IMR-90 (cell line): ENCODE results near the gene LSMEM2. TPM values are rescaled to one million over a fixed set of nuclear protein-coding genes. Genes with fewer than 3 reads are reported as not detected.

Experiments
- ATAC-seq: fragments of 200-7000 bp; cut with Tn5 transposase; 2 replicates; pipeline ENCODE4 v1.9.1; 2020; ENCODE audit warnings: low read depth, mild to moderate bottlenecking, moderate library complexity
- BruUV-seq: library from RNA; stranded (reverse); fragments of 400-500 nt; replicated peaks from 2 replicates; lab custom pipeline; 2021; lab: Mats Ljungman, UMichigan
- CTCF ChIA-PET: fragments of 300-600 bp; formaldehyde crosslinking; extraction: SDS; loops from one replicate; lab custom pipeline; 2021; ENCODE audit warnings: antibody characterized with exemption; lab: Yijun Ruan, JAX
- POLR2A ChIA-PET: fragments of 300-600 bp; sonication (Branson Sonifier 250); formaldehyde crosslinking; loops from one replicate; lab custom pipeline; 2022; ENCODE audit warnings: antibody characterized with exemption; ENCODE audit not compliant: unreplicated experiment; lab: Charles Lee
- DNase-seq: peaks from one replicate; pipeline ENCODE4 v3.0.0; 2013
- H2AFZ ChIP-seq: replicated peaks from 2 replicates; pipeline ENCODE3; 2013; ENCODE audit warnings: low read length, mild to moderate bottlenecking; ENCODE audit not compliant: poor library complexity
- H2AK5ac ChIP-seq: 2 replicates; pipeline ENCODE4 v1.6.1; 2013; ENCODE audit warnings: low read depth, low read length, inconsistent platforms
- H2AK9ac ChIP-seq: replicated peaks from 2 replicates; pipeline ENCODE3; 2013; ENCODE audit warnings: mild to moderate bottlenecking, low read depth, low read length, moderate library complexity; ENCODE audit not compliant: poor library complexity
- H2BK120ac ChIP-seq: 2 replicates; pipeline ENCODE4 v1.6.1; 2013; ENCODE audit warnings: low read depth, low read length, inconsistent platforms
- H2BK15ac ChIP-seq: 3 replicates; pipeline ENCODE4 v1.6.1; 2013; ENCODE audit warnings: low read depth, low read length, inconsistent platforms
- H2BK20ac ChIP-seq: 2 replicates; pipeline ENCODE4 v1.6.1; 2013; ENCODE audit warnings: low read depth, mild to moderate bottlenecking, inconsistent platforms, low read length, moderate library complexity
- H2BK5ac ChIP-seq: 2 replicates; pipeline ENCODE4 v1.6.1; 2013; ENCODE audit warnings: mild to moderate bottlenecking, low read depth, low read length, inconsistent platforms; ENCODE audit not compliant: poor library complexity, severe bottlenecking
- H3K14ac ChIP-seq: replicated peaks from 2 replicates; pipeline ENCODE4 v1.6.1; 2013; ENCODE audit warnings: low read depth, low read length, inconsistent platforms
- H3K18ac ChIP-seq: 2 replicates; pipeline ENCODE4 v1.6.1; 2013; ENCODE audit warnings: low read depth, low read length, control low read depth
- H3K23ac ChIP-seq: 2 replicates; pipeline ENCODE4 v1.6.1; 2013; ENCODE audit warnings: low read depth, low read length, inconsistent platforms
- H3K27ac ChIP-seq: 2 replicates; pipeline ENCODE4 v1.5.1; 2013; ENCODE audit warnings: mild to moderate bottlenecking, control low read depth, low read length; ENCODE audit not compliant: insufficient read depth
- H3K27me3 ChIP-seq: 2 replicates; pipeline ENCODE4 v1.6.1; 2013; ENCODE audit warnings: low read length; ENCODE audit not compliant: control insufficient read depth, insufficient read depth
- H3K36me3 ChIP-seq: 2 replicates; pipeline ENCODE4 v1.6.1; 2013; ENCODE audit warnings: low read length, mixed read lengths; ENCODE audit not compliant: control insufficient read depth, insufficient read depth
- H3K4ac ChIP-seq: 2 replicates; pipeline ENCODE4 v1.6.1; 2013; ENCODE audit warnings: low read depth, low read length, inconsistent platforms
- H3K4me1 ChIP-seq: 2 replicates; pipeline ENCODE4 v1.6.1; 2013; ENCODE audit warnings: low read length, mixed read lengths; ENCODE audit not compliant: control insufficient read depth, insufficient read depth
- H3K4me2 ChIP-seq: 2 replicates; pipeline ENCODE4 v1.6.1; 2013; ENCODE audit warnings: low read depth, mild to moderate bottlenecking, control low read depth, low read length, moderate library complexity
- H3K4me3 ChIP-seq: 2 replicates; pipeline ENCODE4 v1.5.1; 2013; ENCODE audit warnings: low read depth, mild to moderate bottlenecking, control low read depth, low read length, moderate library complexity; ENCODE audit not compliant: insufficient read depth
- H3K56ac ChIP-seq: 2 replicates; pipeline ENCODE4 v1.6.1; 2013; ENCODE audit warnings: low read length, inconsistent platforms; ENCODE audit not compliant: insufficient read depth; ENCODE audit errors: extremely low read depth
- H3K79me1 ChIP-seq, 2 experiments: 2 replicates each; pipeline ENCODE4 v1.6.1; 2013; ENCODE audit warnings: low read length in 2 of 2, inconsistent platforms in 1 of 2, low read depth in 1 of 2
- H3K9ac ChIP-seq: 2 replicates; pipeline ENCODE4 v1.6.1; 2013; ENCODE audit warnings: low read depth, low read length, control low read depth
- H3K9me1 ChIP-seq: 2 replicates; pipeline ENCODE4 v1.6.1; 2013; ENCODE audit warnings: low read length, inconsistent platforms; ENCODE audit not compliant: insufficient read depth
- H3K9me3 ChIP-seq: 2 replicates; pipeline ENCODE4 v1.6.1; 2013; ENCODE audit warnings: low read length; ENCODE audit not compliant: control insufficient read depth, insufficient read depth
- H4K20me1 ChIP-seq: 2 replicates; pipeline ENCODE4 v1.6.1; 2013; ENCODE audit warnings: low read length, inconsistent platforms; ENCODE audit not compliant: insufficient read depth
- H4K5ac ChIP-seq: 2 replicates; pipeline ENCODE4 v1.6.1; 2013; ENCODE audit warnings: mild to moderate bottlenecking, low read depth, low read length, control low read depth
- H4K8ac ChIP-seq, 2 experiments: 2 replicates each; pipeline ENCODE4 v1.6.1; 2013; ENCODE audit warnings: low read depth in 2 of 2, low read length in 2 of 2, control low read depth in 1 of 2, inconsistent platforms in 1 of 2
- H4K91ac ChIP-seq: 2 replicates; pipeline ENCODE4 v1.6.1; 2013; ENCODE audit warnings: low read depth, low read length, inconsistent platforms; ENCODE audit not compliant: insufficient read depth
- POLR2A ChIP-seq: IDR thresholded peaks from 2 replicates; pipeline ENCODE4 v1.6.1; 2012; ENCODE audit warnings: mild to moderate bottlenecking, low read depth, low read length
- RCOR1 ChIP-seq: IDR thresholded peaks from 2 replicates; pipeline ENCODE4 v1.6.1; 2012; ENCODE audit warnings: mild to moderate bottlenecking, low read length, improper control_type of control experiment; ENCODE audit not compliant: insufficient replicate concordance
- WGBS, 2 experiments: methylation state at CpG; one replicate each; pipeline versions ENCODE4 v1.1.5 to v1.1.7; 2013; ENCODE audit warnings: missing lambda C conversion rate in 2 of 2; ENCODE audit not compliant: insufficient read length in 1 of 2; ENCODE audit errors: extremely low coverage in 2 of 2; 5-methylcytosine and 5-hydroxymethylcytosine counted together
- dilution Hi-C: fragments of 300-500 bp; cut with HindIII; formaldehyde crosslinking; loops from one replicate; pipeline ENCODE4 v1.14.3; 2018; ENCODE audit warnings: low sequenced_read_pairs; ENCODE audit not compliant: unreplicated experiment
- in situ Hi-C: fragments of 300-500 bp; cut with MboI; formaldehyde crosslinking; loops from 3 replicates; pipeline ENCODE4 v1.14.3; 2019; ENCODE audit warnings: low sequenced_read_pairs, inconsistent platforms, mixed read lengths
- intact Hi-C: fragments of 100-400 bp; cut with micrococcal nuclease; formaldehyde crosslinking; loops from 2 replicates; pipeline ENCODE4 v1.10.0; 2022
- polyA plus RNA-seq, 3 experiments: library from polyadenylated mRNA; depleted of rRNA; stranded (reverse); fragments of >200 nt; gene quantifications; 2 replicates each; pipeline ENCODE4 v1.2.3, GENCODE V29; 2012; ENCODE audit warnings: low replicate concordance in 1 of 3
- total RNA-seq: library from RNA; depleted of rRNA; stranded (reverse); fragments of >200 nt; gene quantifications from 2 replicates; pipeline ENCODE4 v1.2.3, GENCODE V29; 2012

Gene LSMEM2
- total and polyA plus RNA-seq, 2 of the 4 experiments (the other 2 are of a cell fraction), result under 0.01 TPM; not detected in 1

GRCh38 chr3:50333744-50334328, 54.9 kb downstream of the LSMEM2 start:
- intact Hi-C loops, result no loop called here
- ChIA-PET CTCF (interaction anchor here (0.7 to 1.0 kb wide), 3 partner anchors 10 to 81 kb away, joined by 3 read pairs; no protein-coding TSS in a partner anchor), POLR2A (interaction anchor here (0.6 kb wide), 1 partner anchor 1214 kb away, joined by 16 read pairs; no protein-coding TSS in a partner anchor)
- TF ChIP-seq POLR2A, result peak; percentile 57
- TF ChIP-seq RCOR1, result no peak
- H3K9me1 ChIP-seq, result peaks cover 21% of the 10 kb centered on the region
- no peak overlapping the region for H3K56ac ChIP-seq
- H3K79me1 ChIP-seq, result peaks cover 39 to 62% of the 10 kb centered on the region in 2 experiments
- dilution Hi-C loops, result no loop called here
- H2BK5ac ChIP-seq, result no peak overlapping the region
- WGBS, 2 experiments, result 80% methylated on average over 1 of the region's 12 CpGs; no CpG with 5 or more reads in 1 of the 2 experiments
- H3K14ac ChIP-seq, result no peak overlapping the region
- no peak overlapping the region for H2BK15ac ChIP-seq
- peak overlapping the region in 1 of 2 experiments; percentile 74; a peak in 1 of 4 replicates for H4K8ac ChIP-seq
- no peaks in the 10 kb centered on the region for H3K9me3 ChIP-seq
- H3K4me3 ChIP-seq, result no peak overlapping the region
- H2AK5ac ChIP-seq, result peak overlapping the region; percentile 5; the same call in 1 of the 2 replicates
- H3K4ac ChIP-seq, result peak overlapping the region; percentile 1
- peaks cover 19% of the 10 kb centered on the region for H3K4me1 ChIP-seq
- no peaks in the 10 kb centered on the region for H3K27me3 ChIP-seq
- DNase-seq (peak; percentile 86), ATAC-seq (no peak)
- H3K9ac ChIP-seq, result peak overlapping the region; percentile 17; the same call in 1 of the 2 replicates
- in situ Hi-C loops, result loop anchor here (25.0 kb wide), 3 partner anchors 1053 to 1828 kb away; partner anchors contain the start of genes ABHD14B, GPR62, MANF and PCBP4
- no peak overlapping the region for H3K23ac ChIP-seq
- H2BK120ac ChIP-seq, result no peak overlapping the region
- H3K27ac ChIP-seq, result peak overlapping the region; percentile 14; the same call in 1 of the 2 replicates
- no TSS peak for BruUV-seq
- peaks cover 32% of the 10 kb centered on the region for H3K36me3 ChIP-seq
- H2AK9ac ChIP-seq, result peak overlapping the region; percentile 63
- no peak overlapping the region for H4K5ac ChIP-seq
- H2BK20ac ChIP-seq, result no peak overlapping the region
- H4K20me1 ChIP-seq, result peaks cover 51% of the 10 kb centered on the region
- peak overlapping the region; percentile 48; the same call in 1 of the 2 replicates for H3K4me2 ChIP-seq
- no peak overlapping the region for H3K18ac ChIP-seq
- no peak overlapping the region for H4K91ac ChIP-seq
- no peak overlapping the region for H2AFZ ChIP-seq
